C4-2B (cell line): ENCODE results near the gene SLC38A3.

Experiments
- ZFX ChIP-seq: fragments of 450-650 bp; IDR thresholded peaks from 2 replicates; pipeline ENCODE4 v1.6.1; 2017
- TF ChIP-seq, protein P1 (sequence below): fragments of 450-650 bp; conservative IDR thresholded peaks from 2 replicates; pipeline ENCODE4 v1.5.1; 2017; ENCODE audit warnings: mild to moderate bottlenecking

DNA sequence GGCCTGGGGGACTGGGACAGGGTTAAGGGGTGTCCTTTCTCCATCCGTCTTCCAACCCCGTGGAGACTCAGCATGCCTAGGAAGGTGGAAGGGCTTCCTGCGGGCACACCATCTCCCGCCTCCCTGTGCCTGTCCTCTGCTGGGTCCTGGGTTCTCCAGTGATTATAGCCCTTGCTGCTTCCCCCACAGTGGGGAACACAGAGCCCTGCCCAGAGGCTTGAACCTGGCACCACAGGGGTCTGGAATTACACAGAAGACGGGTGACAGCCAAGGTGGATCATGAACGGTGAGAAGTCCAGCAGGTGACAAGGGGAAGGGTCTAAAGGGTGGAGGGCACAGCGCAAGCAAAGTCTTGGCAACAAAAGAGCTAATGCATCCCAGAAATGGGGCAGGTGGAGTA, 57.7 kb downstream of the SLC38A3 start:
- TF ChIP-seq, protein P1, sequence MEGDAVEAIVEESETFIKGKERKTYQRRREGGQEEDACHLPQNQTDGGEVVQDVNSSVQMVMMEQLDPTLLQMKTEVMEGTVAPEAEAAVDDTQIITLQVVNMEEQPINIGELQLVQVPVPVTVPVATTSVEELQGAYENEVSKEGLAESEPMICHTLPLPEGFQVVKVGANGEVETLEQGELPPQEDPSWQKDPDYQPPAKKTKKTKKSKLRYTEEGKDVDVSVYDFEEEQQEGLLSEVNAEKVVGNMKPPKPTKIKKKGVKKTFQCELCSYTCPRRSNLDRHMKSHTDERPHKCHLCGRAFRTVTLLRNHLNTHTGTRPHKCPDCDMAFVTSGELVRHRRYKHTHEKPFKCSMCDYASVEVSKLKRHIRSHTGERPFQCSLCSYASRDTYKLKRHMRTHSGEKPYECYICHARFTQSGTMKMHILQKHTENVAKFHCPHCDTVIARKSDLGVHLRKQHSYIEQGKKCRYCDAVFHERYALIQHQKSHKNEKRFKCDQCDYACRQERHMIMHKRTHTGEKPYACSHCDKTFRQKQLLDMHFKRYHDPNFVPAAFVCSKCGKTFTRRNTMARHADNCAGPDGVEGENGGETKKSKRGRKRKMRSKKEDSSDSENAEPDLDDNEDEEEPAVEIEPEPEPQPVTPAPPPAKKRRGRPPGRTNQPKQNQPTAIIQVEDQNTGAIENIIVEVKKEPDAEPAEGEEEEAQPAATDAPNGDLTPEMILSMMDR: no peak
- no peak for TF ChIP-seq ZFX
